GM23248 (cell line): ENCODE data around the gene MUC3A.

Source experiments
- EZH2 ChIP-seq: fragments of 200-600 bp; sonication (generic); IDR thresholded peaks from 2 replicates; pipeline ENCODE4 v1.6.1; 2018; ENCODE audit warnings: antibody characterized with exemption, mild to moderate bottlenecking; ENCODE audit not compliant: insufficient read depth, poor library complexity, severe bottlenecking
- EZH2phosphoT487 ChIP-seq: fragments of 200-600 bp; sonication (generic); IDR thresholded peaks from 2 replicates; pipeline ENCODE4 v1.6.1; 2018; ENCODE audit warnings: antibody characterized with exemption, moderate library complexity, mild to moderate bottlenecking, low read depth; ENCODE audit not compliant: insufficient read depth

GRCh38 chr7:100914879-100915447 lies 34.4 kb upstream of the MUC3A start:
- TF ChIP-seq EZH2phosphoT487, result no peak
- no peak for TF ChIP-seq EZH2
